Gastrocnemius medialis (tissue), 4 donors: ENCODE data around the gene RMND1.

ENCODE experiments used
- POLR2A ChIP-seq, 2 donors: fragments of 450-650 bp; IDR thresholded peaks; one replicate each; pipeline ENCODE4 v1.6.1; 2017; ENCODE audit warnings: antibody characterized with exemption in 2 of 2, mild to moderate bottlenecking in 2 of 2, moderate library complexity in 2 of 2
- TF ChIP-seq, protein P1 (sequence below), 5 experiments: fragments of 450-650 bp in 3 of 5; fragments of 200-600 bp in 2 of 5; sonication (generic) in 2 of 5; IDR thresholded peaks in 4 of 5; conservative IDR thresholded peaks in 1 of 5; 1 replicate in 4 of 5; 2 replicates in 1 of 5; pipeline ENCODE4 v1.5.1; 2016 to 2019; ENCODE audit warnings: antibody characterized with exemption in 5 of 5, mild to moderate bottlenecking in 3 of 5, moderate library complexity in 3 of 5

DNA sequence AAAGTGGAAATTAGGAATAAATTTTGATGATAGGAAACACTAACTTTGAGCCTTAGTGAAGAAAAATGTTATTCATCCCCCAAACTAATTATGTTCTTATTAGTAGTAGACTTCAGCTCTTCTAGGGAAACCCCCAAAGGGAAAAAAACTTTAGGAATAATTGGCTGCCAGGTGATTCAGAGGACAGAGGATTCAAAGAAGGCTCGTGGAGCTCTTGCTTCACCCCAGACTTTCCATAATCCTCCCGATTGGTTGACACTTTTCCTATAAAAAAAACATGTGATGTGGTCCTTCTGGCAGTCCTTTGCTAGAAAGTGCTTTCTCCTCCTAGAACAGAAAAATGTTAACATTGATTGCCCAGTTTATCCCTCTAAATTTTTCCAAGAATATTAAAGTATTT lies 36.3 kb upstream of the RMND1 start:
- TF ChIP-seq, protein P1, sequence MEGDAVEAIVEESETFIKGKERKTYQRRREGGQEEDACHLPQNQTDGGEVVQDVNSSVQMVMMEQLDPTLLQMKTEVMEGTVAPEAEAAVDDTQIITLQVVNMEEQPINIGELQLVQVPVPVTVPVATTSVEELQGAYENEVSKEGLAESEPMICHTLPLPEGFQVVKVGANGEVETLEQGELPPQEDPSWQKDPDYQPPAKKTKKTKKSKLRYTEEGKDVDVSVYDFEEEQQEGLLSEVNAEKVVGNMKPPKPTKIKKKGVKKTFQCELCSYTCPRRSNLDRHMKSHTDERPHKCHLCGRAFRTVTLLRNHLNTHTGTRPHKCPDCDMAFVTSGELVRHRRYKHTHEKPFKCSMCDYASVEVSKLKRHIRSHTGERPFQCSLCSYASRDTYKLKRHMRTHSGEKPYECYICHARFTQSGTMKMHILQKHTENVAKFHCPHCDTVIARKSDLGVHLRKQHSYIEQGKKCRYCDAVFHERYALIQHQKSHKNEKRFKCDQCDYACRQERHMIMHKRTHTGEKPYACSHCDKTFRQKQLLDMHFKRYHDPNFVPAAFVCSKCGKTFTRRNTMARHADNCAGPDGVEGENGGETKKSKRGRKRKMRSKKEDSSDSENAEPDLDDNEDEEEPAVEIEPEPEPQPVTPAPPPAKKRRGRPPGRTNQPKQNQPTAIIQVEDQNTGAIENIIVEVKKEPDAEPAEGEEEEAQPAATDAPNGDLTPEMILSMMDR (IDR thresholded peaks at IDR 0.05 in 4 of 5, conservative IDR thresholded peaks at IDR 0.05 in 1 of 5) = no peak
- TF ChIP-seq POLR2A (IDR thresholded peaks at IDR 0.05) = no peak
